ENCODE measurements around the gene C19orf53. TPM values are rescaled to one million over a fixed set of nuclear protein-coding genes. Genes with fewer than 3 reads are reported as not detected.

Gene C19orf53
- polyA plus RNA-seq, 4 donors: 82.6 to 127 (median 107) TPM

GRCh38 chr19:13794757-13795589 is 20.7 kb downstream of the C19orf53 start, which contains the start of gene ZSWIM4:
ZSWIM4 (plus strand) TSS chr19:13795443; CDS start chr19:13795649, 206 bp downstream.
- peak; percentile 95 to 98 (median 97) for DNase-seq (ENCODE audit: low read depth in 4 of 4, low spot score in 3 of 4)

- no peak for DNase-seq (ENCODE audit: low read depth in 4 of 4, low spot score in 3 of 4)
Observed at GRCh38 chr19:13795595-13796300, 21.5 kb downstream of the C19orf53 start.

GRCh38 chr19:13796301-13797057 is 22.2 kb downstream of the C19orf53 start:
- DNase-seq (ENCODE audit: low read depth in 4 of 4, low spot score in 3 of 4): no peak

- DNase-seq (ENCODE audit: low read depth in 4 of 4, low spot score in 3 of 4): no peak
Observed at GRCh38 chr19:13797058-13797440, 22.8 kb downstream of the C19orf53 start.

- no peak for DNase-seq (ENCODE audit: low read depth in 4 of 4, low spot score in 3 of 4)
Observed at GRCh38 chr19:13797870-13798269, 23.6 kb downstream of the C19orf53 start.

GRCh38 chr19:13799669-13800068 is 25.4 kb downstream of the C19orf53 start:
- DNase-seq (ENCODE audit: low read depth in 4 of 4, low spot score in 3 of 4): no peak

GRCh38 chr19:13803038-13803437 is 28.8 kb downstream of the C19orf53 start:
- no peak for DNase-seq (ENCODE audit: low read depth in 4 of 4, low spot score in 3 of 4)

- DNase-seq (ENCODE audit: low read depth in 4 of 4, low spot score in 3 of 4): no peak
Observed at GRCh38 chr19:13804830-13805683, 30.8 kb downstream of the C19orf53 start.

GRCh38 chr19:13806728-13807127 is 32.5 kb downstream of the C19orf53 start:
- no peak for DNase-seq (ENCODE audit: low read depth in 4 of 4, low spot score in 3 of 4)

GRCh38 chr19:13807421-13808021 is 33.3 kb downstream of the C19orf53 start:
- no peak for DNase-seq (ENCODE audit: low read depth in 4 of 4, low spot score in 3 of 4)

GRCh38 chr19:13808856-13809255 is 34.6 kb downstream of the C19orf53 start:
- no peak for DNase-seq (ENCODE audit: low read depth in 4 of 4, low spot score in 3 of 4)

- no peak for DNase-seq (ENCODE audit: low read depth in 4 of 4, low spot score in 3 of 4)
Observed at GRCh38 chr19:13812544-13812943, 38.3 kb downstream of the C19orf53 start.

GRCh38 chr19:13813147-13813546 is 38.9 kb downstream of the C19orf53 start:
- no peak for DNase-seq (ENCODE audit: low read depth in 4 of 4, low spot score in 3 of 4)

GRCh38 chr19:13814550-13814949 is 40.3 kb downstream of the C19orf53 start:
- no peak for DNase-seq (ENCODE audit: low read depth in 4 of 4, low spot score in 3 of 4)

- no peak for DNase-seq (ENCODE audit: low read depth in 4 of 4, low spot score in 3 of 4)
Observed at GRCh38 chr19:13817018-13817614, 42.9 kb downstream of the C19orf53 start.

GRCh38 chr19:13817615-13818371 is 43.5 kb downstream of the C19orf53 start:
- no peak for DNase-seq (ENCODE audit: low read depth in 4 of 4, low spot score in 3 of 4)

GRCh38 chr19:13819238-13819637 is 45.0 kb downstream of the C19orf53 start:
- no peak for DNase-seq (ENCODE audit: low read depth in 4 of 4, low spot score in 3 of 4)

GRCh38 chr19:13821292-13821691 is 47.0 kb downstream of the C19orf53 start:
- DNase-seq (ENCODE audit: low read depth in 4 of 4, low spot score in 3 of 4): no peak

- no peak for DNase-seq (ENCODE audit: low read depth in 4 of 4, low spot score in 3 of 4)
Observed at GRCh38 chr19:13823256-13823655, 49.0 kb downstream of the C19orf53 start.

All from left renal pelvis (tissue), 4 donors.